Sigmoid colon (tissue), 7 donors: ENCODE data around the gene C8A. TPM values are rescaled to one million over a fixed set of nuclear protein-coding genes. Genes with fewer than 3 reads are reported as not detected.
A peak's percentile ranks its signal among the peaks of the same experiment; 100 is the strongest.

Experiments used
- DNase-seq: peaks from one replicate; pipeline ENCODE4 v3.0.0-alpha.2; 2019
- H3K27ac ChIP-seq, 4 donors: fragments of 200-600 bp; sonication (generic); one replicate each; pipeline ENCODE4 v1.5.1; 2016 to 2019; ENCODE audit warnings: mild to moderate bottlenecking in 1 of 4
- H3K27me3 ChIP-seq, 3 donors: fragments of 200-600 bp; sonication (generic); one replicate each; pipeline ENCODE4 v1.5.1; 2019; ENCODE audit warnings: mild to moderate bottlenecking in 1 of 3
- H3K36me3 ChIP-seq, 4 donors: fragments of 200-600 bp; sonication (generic); one replicate each; pipeline ENCODE4 v1.5.1; 2016 to 2019
- H3K4me1 ChIP-seq, 4 donors: fragments of 200-600 bp; sonication (generic); one replicate each; pipeline ENCODE4 v1.5.1; 2017 to 2019
- H3K4me3 ChIP-seq, 4 donors: fragments of 200-600 bp; sonication (generic); one replicate each; pipeline ENCODE4 v1.5.1; 2017 to 2019; ENCODE audit warnings: mild to moderate bottlenecking in 2 of 4, moderate library complexity in 1 of 4
- H3K9me3 ChIP-seq, 4 donors: fragments of 200-600 bp in 3 of 4; sonication (generic) in 3 of 4; one replicate each; pipeline versions ENCODE4 v1.5.1 to v1.6.1; 2013 to 2019
- CTCF ChIP-seq, 4 experiments: fragments of 450-650 bp in 3 of 4; fragments of 200-600 bp in 1 of 4; IDR thresholded peaks; one replicate each; pipeline ENCODE4 v1.5.1; 2016 to 2019; ENCODE audit warnings: antibody characterized with exemption in 4 of 4, mild to moderate bottlenecking in 3 of 4, moderate library complexity in 2 of 4
- EP300 ChIP-seq, 4 donors: sonication (generic); formaldehyde crosslinking; IDR thresholded peaks; one replicate each; pipeline ENCODE4 v1.6.1; 2017; ENCODE audit warnings: antibody characterized with exemption in 4 of 4
- POLR2A ChIP-seq, 2 donors: fragments of 450-650 bp; IDR thresholded peaks; one replicate each; pipeline ENCODE4 v1.6.1; 2016; ENCODE audit warnings: antibody characterized with exemption in 2 of 2, mild to moderate bottlenecking in 2 of 2, moderate library complexity in 2 of 2
- POLR2AphosphoS5 ChIP-seq, 4 donors: sonication (generic); formaldehyde crosslinking; IDR thresholded peaks; one replicate each; pipeline ENCODE4 v1.6.1; 2017; ENCODE audit warnings: antibody characterized with exemption in 4 of 4
- WGBS, 2 donors: extraction: QIAGEN DNeasy Blood & Tissue Kit; methylation state at CpG; one replicate each; pipeline ENCODE4 v1.1.7; 2013; 5-methylcytosine and 5-hydroxymethylcytosine counted together
- intact Hi-C: fragments of 100-400 bp; cut with DNase I; formaldehyde crosslinking; loops from one replicate; pipeline ENCODE4 v1.15.1; 2023
- polyA plus RNA-seq, 3 donors: library from polyadenylated mRNA; stranded (reverse); fragments of 200-250 nt; gene quantifications; one replicate each; pipeline ENCODE4 v1.2.3, GENCODE V29; 2013
- total RNA-seq, 4 donors: library from RNA; depleted of rRNA; stranded (reverse); fragments of >200 nt; gene quantifications; one replicate each; pipeline ENCODE4 v1.1.0, GENCODE V29; 2016
- donor health status: healthy with polysubstance abuse.
- donor health status: Bipolar disorder and iron deficiency.
- donor health status: healthy.

Gene C8A
- total and polyA plus RNA-seq, 7 donors = not detected

GRCh38 chr1:56827711-56828110 is 26.9 kb upstream of the C8A start:
- TF ChIP-seq CTCF (IDR thresholded peaks at IDR 0.05) (no peak), POLR2A (IDR thresholded peaks at IDR 0.05) (no peak), EP300 (IDR thresholded peaks at IDR 0.05) (no peak), POLR2AphosphoS5 (IDR thresholded peaks at IDR 0.05) (no peak)
- intact Hi-C loops = no loop called here
- no peaks in the 10 kb centered on the region for H3K9me3 ChIP-seq
- H3K4me3 ChIP-seq = no peak overlapping the region
- H3K4me1 ChIP-seq = no peaks in the 10 kb centered on the region
- H3K27me3 ChIP-seq = no peaks in the 10 kb centered on the region
- H3K27ac ChIP-seq = no peak overlapping the region
- H3K36me3 ChIP-seq = no peaks in the 10 kb centered on the region
- no peak for DNase-seq

GRCh38 chr1:56830052-56830451 is 24.5 kb upstream of the C8A start:
- DNase-seq = no peak
- 85 to 87% methylated on average over 4 of the region's 4 CpGs for WGBS, 2 donors
- Histone ChIP-seq H3K27ac (no peak overlapping the region), H3K27me3 (no peaks in the 10 kb centered on the region), H3K9me3 (no peaks in the 10 kb centered on the region), H3K4me3 (no peak overlapping the region), H3K36me3 (no peaks in the 10 kb centered on the region), H3K4me1 (no peaks in the 10 kb centered on the region)
- intact Hi-C loops = loop anchor here (2.0 to 10.0 kb wide), 5 partner anchors 595 to 1825 kb away; partner anchors contain the start of genes DAB1 and OMA1
- no peak for TF ChIP-seq POLR2AphosphoS5 (IDR thresholded peaks at IDR 0.05)
- no peak for TF ChIP-seq CTCF (IDR thresholded peaks at IDR 0.05)
- TF ChIP-seq POLR2A (IDR thresholded peaks at IDR 0.05) = no peak
- no peak for TF ChIP-seq EP300 (IDR thresholded peaks at IDR 0.05)

GRCh38 chr1:56831871-56832693 is 22.5 kb upstream of the C8A start:
- intact Hi-C loops = loop anchor here (2.0 to 10.0 kb wide), 5 partner anchors 593 to 1823 kb away; partner anchors contain the start of genes DAB1 and OMA1

GRCh38 chr1:56833088-56833487 is 21.5 kb upstream of the C8A start:
- intact Hi-C loops = loop anchor here (5.0 to 10.0 kb wide), 4 partner anchors 592 to 1822 kb away; partner anchors contain the start of genes DAB1 and OMA1
- H3K36me3 ChIP-seq = no peaks in the 10 kb centered on the region
- no peak for TF ChIP-seq POLR2AphosphoS5 (IDR thresholded peaks at IDR 0.05)
- no peak for TF ChIP-seq CTCF (IDR thresholded peaks at IDR 0.05)
- TF ChIP-seq EP300 (IDR thresholded peaks at IDR 0.05) = no peak
- no peak for TF ChIP-seq POLR2A (IDR thresholded peaks at IDR 0.05)
- no peak for DNase-seq
- no peaks in the 10 kb centered on the region for H3K9me3 ChIP-seq
- 90 to 96% methylated on average over 4 of the region's 4 CpGs for WGBS, 2 donors
- H3K27ac ChIP-seq = peak overlapping the region in 3 of 4 donors; percentile 55 to 72 (median 67)
- H3K4me3 ChIP-seq = no peak overlapping the region
- peaks cover 0 to 8% (median 2%) of the 10 kb centered on the region in 4 donors for H3K4me1 ChIP-seq
- no peaks in the 10 kb centered on the region for H3K27me3 ChIP-seq

More at GRCh38 chr1:56831871-56832693, 22.5 kb upstream of the C8A start:
- Histone ChIP-seq H3K4me3 (no peak overlapping the region), H3K4me1 (peaks cover 0 to under 1% (median 0%) of the 10 kb centered on the region in 4 donors), H3K9me3 (no peaks in the 10 kb centered on the region), H3K36me3 (no peaks in the 10 kb centered on the region), H3K27me3 (no peaks in the 10 kb centered on the region), H3K27ac (peak overlapping the region in 3 of 4 donors; percentile 55 to 72 (median 67))
- DNase-seq = peak; percentile 78
- WGBS, 2 donors = 21% methylated on average over 8 of the region's 8 CpGs
- TF ChIP-seq EP300 (IDR thresholded peaks at IDR 0.05) (peak in 1 of 4 donors; percentile 32), CTCF (IDR thresholded peaks at IDR 0.05) (peak; percentile 74 to 95 (median 84)), POLR2A (IDR thresholded peaks at IDR 0.05) (no peak), POLR2AphosphoS5 (IDR thresholded peaks at IDR 0.05) (peak in 2 of 4 donors; percentile 43 to 49)
